GM19463 (cell line): ENCODE measurements around the gene IZUMO1.
"Not testable (repeated sequence)": the region's sequence is repeated elsewhere in the genome, so short reads cannot be mapped to it uniquely, and the experiment has no call there.

Experiments
- ATAC-seq: cut with Tn5 transposase; IDR thresholded peaks from one replicate; pipeline ENCODE4 v1.9.1; 2021; ENCODE audit warnings: mild to moderate bottlenecking, moderate library complexity; ENCODE audit not compliant: unreplicated experiment

The IZUMO1 gene

DNA sequence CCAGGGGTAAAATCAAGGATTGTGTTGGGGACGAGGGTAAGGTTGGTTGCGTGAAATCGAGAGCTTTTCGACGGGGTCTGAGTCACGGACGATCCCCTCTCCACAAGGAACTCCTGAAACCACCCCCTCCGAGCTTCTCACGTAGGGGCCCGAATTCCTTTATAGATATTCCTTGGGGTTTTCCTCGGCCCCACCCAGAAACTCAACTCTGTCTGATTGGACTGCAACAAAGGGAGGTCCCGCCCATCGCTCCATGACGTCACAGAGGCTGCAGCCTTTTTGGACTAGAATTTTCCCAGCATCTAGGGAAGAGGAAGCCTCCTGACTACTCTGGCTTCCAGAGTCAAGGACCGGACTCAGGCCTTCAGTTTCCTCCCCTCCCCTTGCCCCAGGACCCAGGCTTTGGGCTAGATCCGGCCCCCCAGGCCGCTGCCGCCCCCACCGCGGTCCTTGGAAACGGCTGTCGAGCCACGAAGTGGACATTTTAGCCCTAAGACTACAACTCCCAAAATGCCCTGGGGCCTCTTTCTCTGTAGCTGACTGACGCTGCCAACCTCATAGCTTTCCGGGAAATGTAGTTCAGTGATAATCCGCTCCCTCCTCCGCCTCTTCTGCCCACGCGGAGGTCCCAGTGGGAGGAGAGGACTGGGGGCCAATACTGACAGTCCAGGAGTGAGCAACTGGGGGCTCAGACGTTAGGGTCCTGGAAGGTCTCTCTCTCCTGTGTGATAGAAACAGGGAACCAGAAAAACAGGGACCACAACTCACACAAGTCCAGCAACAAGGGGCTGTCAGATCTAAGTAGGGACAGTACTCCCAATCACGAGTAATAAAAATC lies at the start of gene IZUMO1:
IZUMO1 (minus strand) TSS at position 172 of the 838 bp plus-strand sequence. CDS start 1,050 bp downstream, outside the sequence.
- no peak for ATAC-seq

DNA sequence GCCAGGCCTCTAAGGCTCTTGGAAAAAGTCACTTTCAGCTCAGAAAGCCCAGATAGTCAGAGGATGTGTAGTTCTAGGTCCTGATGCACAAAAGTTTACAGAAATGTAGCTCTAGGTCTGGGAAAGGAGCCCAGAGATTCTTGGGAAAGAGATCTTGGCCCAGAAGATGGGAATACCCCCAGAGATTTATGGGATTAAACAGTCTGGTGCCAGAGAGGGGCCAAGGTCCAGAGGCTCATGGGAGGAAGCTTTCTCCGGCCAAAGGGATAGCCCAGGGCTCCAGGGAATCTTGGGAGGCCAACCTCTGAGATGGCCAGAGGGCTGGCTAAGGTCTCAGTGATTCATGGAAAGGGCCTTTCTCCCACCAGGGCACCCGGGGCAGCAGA lies 49.0 kb upstream of the IZUMO1 start:
- no peak for ATAC-seq

DNA sequence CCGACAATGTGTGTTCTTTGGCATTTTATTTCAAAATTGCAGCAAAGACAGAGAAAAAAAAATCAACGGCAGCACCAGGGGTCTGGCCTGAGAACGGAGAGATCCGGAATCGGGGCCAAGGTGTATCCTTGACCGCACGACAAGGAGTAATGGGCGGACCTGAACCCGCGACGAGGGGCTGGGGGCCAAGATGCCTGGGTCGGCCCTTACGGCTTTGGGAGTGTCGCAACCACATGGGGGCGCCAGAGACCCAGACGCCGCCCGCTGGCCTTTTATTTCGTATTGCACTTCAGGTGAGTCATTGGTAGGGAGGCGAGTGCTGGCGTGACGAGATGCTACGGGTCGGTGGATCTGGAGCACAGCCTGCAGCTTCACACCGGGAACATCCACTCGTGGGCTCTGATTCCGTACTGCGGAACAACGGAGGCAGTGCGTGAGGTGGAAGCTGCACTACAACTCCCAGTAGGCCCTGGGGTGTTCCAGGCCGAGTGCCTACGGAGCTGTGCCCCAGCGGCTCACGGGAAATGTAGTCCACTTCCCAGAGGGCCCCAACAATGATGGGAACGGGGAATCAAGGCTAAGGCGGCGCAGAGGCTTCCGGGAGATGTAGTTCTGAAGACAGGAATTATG lies 48.5 kb upstream of the IZUMO1 start:
- ATAC-seq = peak; percentile 89

DNA sequence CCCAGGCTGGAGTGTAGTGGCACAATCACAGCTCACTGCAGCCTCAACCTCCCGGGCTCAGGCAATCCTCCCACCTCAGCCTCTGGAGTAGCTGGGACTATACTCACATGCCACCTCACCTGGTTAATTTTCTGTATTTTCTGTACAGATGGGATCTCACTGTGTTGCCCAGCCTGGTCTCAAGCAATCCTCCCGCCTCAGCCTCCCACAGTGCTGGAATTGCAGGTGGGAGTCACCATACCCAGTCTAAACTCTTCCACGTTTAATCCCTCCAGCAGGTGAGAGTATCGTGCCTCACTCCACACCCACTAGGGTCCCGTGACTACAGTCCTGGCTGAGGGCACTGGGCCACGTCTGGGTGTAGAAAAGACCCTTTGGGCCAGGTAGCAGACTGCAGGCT lies 47.6 kb upstream of the IZUMO1 start:
- no peak for ATAC-seq

DNA sequence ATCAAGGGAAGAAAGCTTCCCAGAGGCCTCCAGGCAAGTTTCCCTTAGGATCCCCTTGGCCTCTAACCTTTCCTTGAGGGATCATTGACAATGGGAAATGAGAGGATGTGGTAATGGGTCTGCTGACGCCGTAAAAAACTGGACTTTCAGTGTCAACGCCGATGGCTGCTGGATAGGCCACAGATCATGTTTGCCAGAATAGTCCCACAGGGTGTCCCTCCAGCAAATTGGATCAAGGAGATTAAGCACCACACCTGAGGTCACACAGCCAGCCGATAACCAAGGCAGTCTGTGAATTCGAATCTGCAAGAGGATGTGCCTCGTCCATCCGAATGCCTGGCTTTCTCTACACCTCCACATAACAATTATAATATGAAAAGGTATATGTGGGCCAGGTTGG lies 46.6 kb upstream of the IZUMO1 start:
- no peak for ATAC-seq

DNA sequence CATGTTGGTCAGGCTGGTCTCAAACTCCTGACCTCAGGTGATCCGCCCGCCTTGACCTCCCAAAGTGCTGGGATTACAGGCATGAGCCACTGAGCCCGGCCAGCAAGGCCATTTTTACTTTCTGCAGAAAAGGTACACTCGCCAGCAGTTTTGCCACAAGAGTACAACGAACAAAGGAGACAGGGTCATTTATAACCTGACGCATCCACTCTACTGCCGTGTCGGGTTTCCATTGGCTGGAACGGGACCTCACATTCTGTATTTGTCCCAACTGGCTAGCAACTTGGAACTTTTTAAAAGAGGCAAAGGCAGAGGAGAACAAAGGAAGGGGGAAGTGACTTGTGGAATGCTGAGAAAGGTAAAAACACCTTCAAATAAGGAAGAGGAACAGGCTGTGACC lies 40.6 kb upstream of the IZUMO1 start:
- ATAC-seq = not testable (repeated sequence)

DNA sequence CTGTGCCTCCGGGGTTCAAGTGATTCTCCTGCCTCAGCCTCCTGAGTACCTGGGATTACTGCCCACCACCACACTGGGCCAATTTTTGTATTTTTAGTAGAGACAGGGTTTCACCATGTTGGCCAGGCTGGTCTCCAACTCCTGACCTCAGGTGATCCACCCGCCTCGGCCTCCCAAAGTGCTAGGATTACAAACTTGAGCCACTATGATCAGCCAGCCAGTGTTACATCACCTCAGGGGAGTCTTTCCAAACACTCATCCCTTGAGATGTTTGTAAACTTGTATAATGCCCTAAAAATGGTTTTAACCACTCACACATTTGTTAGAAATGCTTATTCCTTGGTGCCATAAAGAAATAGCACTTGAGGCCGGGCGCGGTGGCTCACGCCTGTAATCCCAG lies 39.7 kb upstream of the IZUMO1 start:
- not testable (repeated sequence) for ATAC-seq

DNA sequence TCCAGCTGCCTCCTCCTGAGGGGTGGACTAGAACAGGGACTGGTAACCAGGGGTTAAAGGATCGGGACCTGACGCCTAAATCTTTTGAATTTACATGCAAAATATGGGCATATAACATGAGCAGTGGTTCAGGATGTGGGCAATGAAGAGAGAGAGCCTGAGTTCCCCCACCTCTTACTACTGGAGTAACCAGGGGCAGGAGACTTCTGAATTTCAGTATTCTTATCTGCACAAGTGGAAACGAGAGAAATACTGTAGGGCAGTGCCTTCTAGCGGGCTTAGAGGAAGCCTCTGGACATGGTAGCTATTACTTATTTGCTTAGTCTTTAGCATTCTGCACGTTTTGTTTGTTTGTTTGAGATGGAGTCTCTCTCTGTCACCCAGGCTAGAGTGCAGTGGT lies 37.8 kb upstream of the IZUMO1 start:
- no peak for ATAC-seq

DNA sequence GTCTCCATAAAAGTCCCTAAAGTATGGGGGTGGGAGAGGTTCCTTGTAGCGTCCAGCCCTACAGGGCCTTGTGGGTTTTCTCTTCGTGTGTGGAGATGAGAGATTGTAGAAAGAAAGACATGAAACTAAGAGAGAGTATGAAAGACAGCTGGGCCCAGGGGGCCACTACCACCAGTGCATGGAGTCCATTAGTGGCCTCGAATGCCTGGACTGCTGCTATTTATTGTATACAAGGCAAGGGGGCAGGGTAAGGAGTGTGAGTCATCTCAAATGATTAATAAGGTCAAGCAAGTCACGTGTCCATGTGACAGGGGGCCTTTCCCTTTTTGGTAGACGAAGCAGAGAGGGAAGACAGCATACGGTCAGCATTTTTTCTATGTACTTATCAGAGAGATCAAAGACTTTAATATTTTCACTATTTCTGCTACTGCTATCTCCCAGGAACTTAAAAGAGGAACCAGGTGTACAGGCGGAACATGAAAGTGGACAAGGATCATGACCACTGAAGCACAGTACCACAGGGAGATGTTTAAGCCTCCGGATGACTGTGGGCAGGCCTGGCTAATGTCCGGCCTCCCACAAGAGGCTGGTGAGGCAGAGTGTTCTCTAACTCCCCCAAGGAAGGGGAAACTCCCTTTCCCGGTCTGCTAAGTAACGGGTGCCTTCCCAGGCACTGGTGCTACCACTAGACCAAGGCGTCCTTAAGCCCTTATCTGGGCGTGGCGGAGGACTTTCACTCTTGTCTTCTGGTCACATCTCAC lies 34.1 kb upstream of the IZUMO1 start:
- ATAC-seq = no peak

DNA sequence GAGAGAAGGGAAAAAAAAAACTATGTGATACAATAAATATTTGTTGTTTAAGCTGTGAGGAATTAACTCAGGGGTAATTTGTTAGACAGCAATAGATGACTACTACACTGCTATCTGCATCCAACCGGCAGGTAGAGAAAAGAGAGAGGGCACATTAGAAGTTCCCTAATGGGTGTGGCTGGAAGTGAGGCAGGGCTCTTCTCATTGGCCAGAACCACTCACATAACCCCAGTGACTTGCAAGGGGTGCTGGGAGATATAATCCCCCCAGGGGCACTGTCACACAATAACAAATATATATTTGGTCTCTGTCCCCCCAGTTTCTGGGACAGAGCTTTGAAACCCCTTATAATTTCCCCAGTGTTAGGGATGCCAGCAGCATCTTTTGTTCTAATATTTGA lies 32.9 kb upstream of the IZUMO1 start:
- no peak for ATAC-seq

DNA sequence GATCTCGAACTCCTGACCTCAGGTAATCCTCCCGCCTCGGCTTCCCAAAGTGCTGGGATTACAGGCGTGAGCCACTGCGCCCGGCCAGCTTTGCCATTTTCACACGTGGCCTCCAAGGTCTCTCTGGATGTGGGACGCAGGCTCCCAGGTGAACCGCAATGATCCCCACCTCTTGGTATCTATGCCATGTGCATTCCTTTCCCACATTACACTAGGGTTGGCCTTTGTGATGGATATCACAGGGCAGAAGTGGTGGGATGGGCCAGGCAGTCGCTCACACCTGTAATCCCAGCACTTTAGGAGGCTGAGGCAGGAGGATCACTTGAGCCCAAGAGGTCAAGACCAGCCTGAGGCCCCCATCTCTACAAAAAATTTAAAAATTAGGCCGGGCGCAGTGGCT lies 31.0 kb upstream of the IZUMO1 start:
- no peak for ATAC-seq

DNA sequence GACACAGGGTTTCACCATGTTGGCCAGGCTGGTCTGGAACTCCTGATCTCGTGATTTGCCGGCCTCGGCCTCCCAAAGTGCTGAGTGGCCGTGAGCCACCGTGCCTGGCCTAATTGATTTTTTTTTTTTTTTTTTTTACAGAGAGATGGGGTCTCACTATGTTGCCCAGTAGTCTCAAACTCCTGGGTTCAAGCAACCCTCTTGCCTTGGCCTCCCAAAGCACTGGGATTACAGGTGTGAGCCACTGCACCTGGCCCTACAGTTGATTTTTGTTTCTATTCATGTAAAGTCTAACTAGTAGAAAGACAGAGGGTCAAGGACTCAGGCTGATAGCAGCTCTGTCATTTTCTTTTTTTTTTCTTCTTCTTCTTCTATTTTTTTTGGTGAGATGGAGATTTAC lies 30.4 kb upstream of the IZUMO1 start:
- ATAC-seq = no peak

DNA sequence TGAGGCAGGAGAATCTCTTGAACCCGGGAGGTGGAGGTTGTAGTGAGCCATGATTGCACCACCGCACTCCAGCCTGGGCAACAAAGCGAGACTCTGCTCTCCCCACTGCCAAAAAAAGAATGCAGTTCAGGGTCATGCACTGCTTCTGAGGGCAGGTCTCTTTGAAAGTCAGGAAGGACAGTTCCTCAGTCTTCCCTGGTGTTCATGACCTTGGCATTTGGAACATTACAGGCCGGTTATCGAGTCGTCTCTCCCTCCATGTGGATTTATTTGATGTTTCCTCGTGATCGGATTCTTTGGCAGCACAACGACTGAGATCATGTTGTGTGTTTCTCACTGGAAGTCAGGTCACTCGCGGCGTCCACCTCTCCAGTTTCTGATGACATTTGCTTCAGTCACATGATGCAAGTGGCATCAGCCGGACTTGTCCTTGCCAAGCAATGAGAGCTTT lies 25.8 kb upstream of the IZUMO1 start:
- no peak for ATAC-seq

DNA sequence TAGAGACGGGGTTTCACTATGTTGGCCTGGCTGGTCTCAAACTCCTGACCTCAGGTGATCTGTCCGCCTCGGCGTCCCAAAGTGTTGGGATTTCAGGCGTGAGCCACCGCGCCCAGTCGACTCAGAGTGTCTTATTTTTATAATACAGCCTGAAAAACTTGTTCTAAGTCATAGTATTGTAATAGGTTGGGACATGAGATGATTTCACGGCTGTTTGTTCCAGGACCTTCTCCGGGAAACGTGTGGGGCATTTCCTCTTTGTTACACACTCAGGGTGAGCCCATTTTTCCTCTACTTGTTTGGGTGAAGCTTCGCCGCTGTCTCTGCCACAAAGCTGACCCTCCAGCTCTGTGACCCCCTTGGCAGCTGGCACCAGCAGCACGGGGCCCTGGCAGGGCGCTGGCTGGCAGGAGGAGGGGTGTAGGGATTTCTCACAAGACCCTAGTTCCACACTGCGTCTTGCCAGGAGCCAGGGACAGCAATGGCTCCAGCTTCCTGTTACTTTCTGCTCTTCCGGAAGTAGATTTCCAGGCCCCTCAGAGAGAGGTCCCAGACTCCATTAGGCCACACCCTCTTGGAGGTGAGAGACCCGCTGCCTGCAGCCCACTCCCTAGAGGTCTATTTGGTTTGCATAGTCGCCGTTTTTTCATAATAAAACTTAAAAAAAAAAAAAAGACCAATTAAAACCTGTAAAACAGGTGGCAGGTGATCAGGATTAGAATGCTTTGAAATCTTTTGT lies 24.2 kb upstream of the IZUMO1 start:
- no peak for ATAC-seq

DNA sequence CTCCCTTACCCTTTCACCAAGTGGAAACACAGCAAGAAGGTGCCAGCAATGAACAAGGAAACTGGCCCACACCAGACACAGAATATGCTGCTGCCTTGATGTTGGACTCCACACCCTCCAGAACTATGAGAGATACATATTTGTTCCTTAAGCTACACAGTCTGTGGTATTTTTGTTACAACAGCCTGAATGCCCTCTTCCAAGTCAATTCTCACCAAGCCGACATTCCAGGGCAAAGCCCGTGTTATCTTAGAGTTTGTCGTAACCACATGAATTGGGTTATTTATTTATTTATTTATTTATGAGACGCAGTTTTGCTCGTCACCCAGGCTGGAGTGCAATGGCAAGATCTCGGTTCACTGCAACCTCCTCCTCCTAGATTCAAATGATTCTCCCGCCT lies 23.6 kb upstream of the IZUMO1 start:
- ATAC-seq = no peak

DNA sequence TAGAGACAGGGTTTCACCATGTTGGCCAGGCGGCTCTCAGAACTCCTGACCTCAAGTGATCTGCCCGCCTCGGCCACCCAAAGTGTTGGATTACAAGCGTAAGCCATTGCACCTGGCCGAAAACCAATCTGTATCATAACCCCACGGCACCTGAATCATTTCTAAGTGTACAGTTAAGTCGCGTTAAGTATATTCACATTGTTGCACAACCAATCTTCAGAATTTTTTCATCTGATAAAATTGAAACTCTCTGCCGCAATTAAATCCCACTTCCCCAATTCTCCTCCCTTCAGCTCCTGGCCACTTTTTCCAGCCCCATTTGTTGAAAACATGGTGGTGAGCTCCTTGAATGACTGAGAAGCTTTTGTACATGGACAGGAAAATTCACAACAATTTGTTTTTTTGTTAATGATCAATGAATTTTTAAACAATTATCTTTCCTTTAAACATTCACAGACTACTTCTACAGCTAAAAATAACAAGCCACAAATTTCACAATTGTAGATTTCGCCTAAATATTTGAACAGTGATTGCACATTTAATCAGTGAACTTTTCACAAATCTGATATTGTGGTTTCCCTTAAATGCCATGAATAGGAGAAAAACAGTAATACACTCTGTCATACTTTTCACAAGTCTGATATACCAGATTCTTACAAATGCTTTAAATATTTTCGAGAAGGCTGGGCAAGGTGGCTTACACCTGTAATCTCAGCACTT lies 22.4 kb upstream of the IZUMO1 start:
- no peak for ATAC-seq

DNA sequence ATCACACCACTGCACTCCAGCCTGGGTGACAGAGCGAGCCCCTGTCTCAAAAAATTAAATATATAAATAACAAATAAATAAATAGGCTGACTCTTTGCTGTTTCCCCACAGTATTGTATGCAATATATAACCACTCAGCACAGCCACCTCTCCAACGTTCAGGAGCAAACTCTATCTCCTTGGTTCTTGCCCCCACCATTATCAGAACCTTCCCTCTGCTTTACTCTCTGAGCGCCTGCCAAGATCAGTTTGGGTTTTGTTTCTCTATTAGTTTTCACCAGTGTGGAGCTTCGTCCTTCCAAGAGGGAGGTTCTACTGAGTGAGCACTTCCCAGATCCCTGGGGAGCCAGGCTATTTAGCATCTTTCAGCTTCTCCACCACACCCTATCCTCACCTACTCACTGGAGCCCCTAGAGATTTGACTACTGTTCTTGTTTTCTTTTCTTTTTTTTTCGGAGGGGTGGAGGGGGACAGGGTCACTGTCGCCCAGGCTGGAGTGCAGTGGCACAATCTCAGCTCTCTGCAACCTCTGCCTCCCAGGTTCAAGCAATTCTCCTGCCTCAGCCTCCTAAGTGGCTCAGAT lies 21.6 kb upstream of the IZUMO1 start:
- ATAC-seq = not testable (repeated sequence)

DNA sequence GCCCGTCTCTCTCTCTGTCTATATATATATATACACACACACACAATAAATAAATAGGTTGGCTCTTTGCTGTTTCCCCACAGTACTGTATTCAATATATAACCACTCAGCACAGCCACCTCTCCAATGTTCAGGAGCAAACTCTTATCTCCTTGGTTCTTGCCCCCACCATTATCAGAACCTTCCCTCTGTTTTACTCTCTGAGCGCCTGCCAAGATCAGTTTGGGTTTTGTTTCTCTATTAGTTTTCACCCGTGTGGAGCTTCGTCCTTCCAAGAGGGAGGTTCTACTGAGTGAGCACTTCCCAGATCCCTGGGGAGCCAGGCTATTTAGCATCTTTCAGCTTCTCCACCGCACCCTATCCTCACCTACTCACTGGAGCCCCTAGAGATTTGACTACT lies 19.1 kb upstream of the IZUMO1 start:
- ATAC-seq = not testable (repeated sequence)

DNA sequence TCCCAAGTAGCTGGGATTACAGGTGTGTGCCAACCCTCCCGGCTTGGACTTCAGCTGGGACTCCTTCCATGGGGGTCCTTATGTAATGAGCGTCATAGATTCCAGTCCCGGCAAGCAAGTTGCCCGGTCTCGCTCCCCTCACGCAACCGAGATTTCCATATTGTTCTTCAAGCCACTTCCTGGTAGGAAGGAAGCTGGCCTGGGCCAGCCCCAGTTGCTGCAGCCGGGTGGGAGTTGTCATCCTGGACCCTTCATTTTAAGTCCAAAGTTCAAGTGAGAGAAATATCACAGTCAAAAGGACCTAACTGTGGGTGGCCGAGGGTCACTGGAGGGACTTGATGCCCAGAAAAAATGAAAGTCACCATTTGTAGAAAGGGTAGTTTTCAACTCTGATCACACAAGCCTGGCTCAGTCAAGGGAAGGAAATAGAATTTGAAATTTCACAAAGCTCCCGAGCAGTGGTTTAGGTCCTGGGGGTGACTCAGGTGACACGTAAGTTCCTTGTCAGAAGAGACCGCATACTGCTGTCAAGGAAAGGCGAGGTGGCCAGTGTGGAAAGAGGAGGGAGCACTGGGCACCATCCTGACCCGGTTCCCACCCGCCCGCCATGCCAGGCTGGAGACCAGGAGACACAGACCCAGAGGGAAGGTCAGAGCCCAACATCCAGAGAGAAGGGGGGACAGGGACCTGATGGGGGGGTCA lies 13.9 kb upstream of the IZUMO1 start:
- ATAC-seq = no peak
